ENCODE measurements around the gene LRP4. TPM values are rescaled to one million over a fixed set of nuclear protein-coding genes. Genes with fewer than 3 reads are reported as not detected.

LRP4 gene
- polyA plus RNA-seq, 3 donors, result 28.3 to 34.6 (median 31.5) TPM

Other genes with a start within 250 kb of the LRP4 start
- 10 to 100 TPM; 54.1 to 69.0 (median 61.0) TPM for gene ARHGAP1, start 217.9 kb downstream of the LRP4 start, polyA plus RNA-seq (ENCODE audit: insufficient read length in 3 of 3)
- gene ZNF408, start 217.5 kb downstream of the LRP4 start, polyA plus RNA-seq (ENCODE audit: insufficient read length in 3 of 3), result 10 to 100 TPM; 10.3 to 15.0 (median 12.5) TPM
- gene F2, start 199.3 kb downstream of the LRP4 start, polyA plus RNA-seq (ENCODE audit: insufficient read length in 3 of 3), result under 1 TPM; 0.13 to 0.62 (median 0.60) TPM
- gene CKAP5, start 72.3 kb downstream of the LRP4 start, polyA plus RNA-seq (ENCODE audit: insufficient read length in 3 of 3), result 100 to 1,000 TPM in 1 of 3 donors, 10 to 100 TPM in 2; 90.8 to 104 (median 93.8) TPM
- 10 to 100 TPM; 57.7 to 64.3 (median 61.7) TPM for gene CSTPP1, start 18.2 kb upstream of the LRP4 start, polyA plus RNA-seq (ENCODE audit: insufficient read length in 3 of 3)

Data from renal pelvis (tissue), 3 donors.